ENCODE results near the gene IL12A.

DNA sequence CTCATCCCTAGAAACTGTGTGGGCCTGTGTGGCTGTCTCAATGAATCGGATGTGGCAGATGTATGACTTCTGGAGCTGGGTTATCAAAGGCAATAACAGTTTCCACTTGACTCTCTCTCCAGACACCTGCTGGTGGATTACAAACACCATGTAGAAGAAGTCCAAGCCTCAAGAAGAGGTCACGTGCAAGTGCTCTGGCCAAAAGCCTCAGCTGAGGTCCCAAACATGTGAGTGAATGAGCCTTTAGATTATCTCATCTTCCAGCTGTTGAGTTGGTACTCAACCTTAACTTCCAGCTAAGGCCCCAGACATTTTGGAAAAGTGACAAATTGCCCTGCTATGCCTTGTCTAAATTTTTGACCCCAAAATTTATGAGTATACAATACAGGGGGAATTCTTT is 42.7 kb upstream of the IL12A start:
- TF ChIP-seq, protein P1, sequence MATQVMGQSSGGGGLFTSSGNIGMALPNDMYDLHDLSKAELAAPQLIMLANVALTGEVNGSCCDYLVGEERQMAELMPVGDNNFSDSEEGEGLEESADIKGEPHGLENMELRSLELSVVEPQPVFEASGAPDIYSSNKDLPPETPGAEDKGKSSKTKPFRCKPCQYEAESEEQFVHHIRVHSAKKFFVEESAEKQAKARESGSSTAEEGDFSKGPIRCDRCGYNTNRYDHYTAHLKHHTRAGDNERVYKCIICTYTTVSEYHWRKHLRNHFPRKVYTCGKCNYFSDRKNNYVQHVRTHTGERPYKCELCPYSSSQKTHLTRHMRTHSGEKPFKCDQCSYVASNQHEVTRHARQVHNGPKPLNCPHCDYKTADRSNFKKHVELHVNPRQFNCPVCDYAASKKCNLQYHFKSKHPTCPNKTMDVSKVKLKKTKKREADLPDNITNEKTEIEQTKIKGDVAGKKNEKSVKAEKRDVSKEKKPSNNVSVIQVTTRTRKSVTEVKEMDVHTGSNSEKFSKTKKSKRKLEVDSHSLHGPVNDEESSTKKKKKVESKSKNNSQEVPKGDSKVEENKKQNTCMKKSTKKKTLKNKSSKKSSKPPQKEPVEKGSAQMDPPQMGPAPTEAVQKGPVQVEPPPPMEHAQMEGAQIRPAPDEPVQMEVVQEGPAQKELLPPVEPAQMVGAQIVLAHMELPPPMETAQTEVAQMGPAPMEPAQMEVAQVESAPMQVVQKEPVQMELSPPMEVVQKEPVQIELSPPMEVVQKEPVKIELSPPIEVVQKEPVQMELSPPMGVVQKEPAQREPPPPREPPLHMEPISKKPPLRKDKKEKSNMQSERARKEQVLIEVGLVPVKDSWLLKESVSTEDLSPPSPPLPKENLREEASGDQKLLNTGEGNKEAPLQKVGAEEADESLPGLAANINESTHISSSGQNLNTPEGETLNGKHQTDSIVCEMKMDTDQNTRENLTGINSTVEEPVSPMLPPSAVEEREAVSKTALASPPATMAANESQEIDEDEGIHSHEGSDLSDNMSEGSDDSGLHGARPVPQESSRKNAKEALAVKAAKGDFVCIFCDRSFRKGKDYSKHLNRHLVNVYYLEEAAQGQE (IDR thresholded peaks at IDR 0.05; ENCODE audit: borderline replicate concordance), result no peak
- TF ChIP-seq, protein P2, sequence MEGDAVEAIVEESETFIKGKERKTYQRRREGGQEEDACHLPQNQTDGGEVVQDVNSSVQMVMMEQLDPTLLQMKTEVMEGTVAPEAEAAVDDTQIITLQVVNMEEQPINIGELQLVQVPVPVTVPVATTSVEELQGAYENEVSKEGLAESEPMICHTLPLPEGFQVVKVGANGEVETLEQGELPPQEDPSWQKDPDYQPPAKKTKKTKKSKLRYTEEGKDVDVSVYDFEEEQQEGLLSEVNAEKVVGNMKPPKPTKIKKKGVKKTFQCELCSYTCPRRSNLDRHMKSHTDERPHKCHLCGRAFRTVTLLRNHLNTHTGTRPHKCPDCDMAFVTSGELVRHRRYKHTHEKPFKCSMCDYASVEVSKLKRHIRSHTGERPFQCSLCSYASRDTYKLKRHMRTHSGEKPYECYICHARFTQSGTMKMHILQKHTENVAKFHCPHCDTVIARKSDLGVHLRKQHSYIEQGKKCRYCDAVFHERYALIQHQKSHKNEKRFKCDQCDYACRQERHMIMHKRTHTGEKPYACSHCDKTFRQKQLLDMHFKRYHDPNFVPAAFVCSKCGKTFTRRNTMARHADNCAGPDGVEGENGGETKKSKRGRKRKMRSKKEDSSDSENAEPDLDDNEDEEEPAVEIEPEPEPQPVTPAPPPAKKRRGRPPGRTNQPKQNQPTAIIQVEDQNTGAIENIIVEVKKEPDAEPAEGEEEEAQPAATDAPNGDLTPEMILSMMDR (IDR thresholded peaks at IDR 0.05; ENCODE audit: poor library complexity, severe bottlenecking), result no peak
- TF ChIP-seq EZH2 (IDR thresholded peaks at IDR 0.05; ENCODE audit: borderline replicate concordance, insufficient read depth, low read length, poor library complexity, severe bottlenecking) (no peak), RAD21 (conservative IDR thresholded peaks at IDR 0.05) (no peak), TAF1 (IDR thresholded peaks at IDR 0.05; ENCODE audit: low read depth) (no peak)

All from neural cell (in vitro differentiated cells).